ENCODE results near the gene ADAMTS12. TPM values are rescaled to one million over a fixed set of nuclear protein-coding genes. Genes with fewer than 3 reads are reported as not detected.

ADAMTS12 gene
- total RNA-seq, 1 experiment from 2014 or later = 6.2 TPM

- no peak overlapping the region for H2BK5ac ChIP-seq (ENCODE audit: insufficient read length, low read length)
- H3K56ac ChIP-seq (ENCODE audit: insufficient read length, low read depth, low read length) = no peak overlapping the region
- no peak overlapping the region for H3K4ac ChIP-seq (ENCODE audit: low read depth, low read length)
- no CpG with 5 or more reads among the region's 6 CpGs for WGBS (ENCODE audit: extremely low coverage, insufficient read length, low lambda C conversion rate)
- H2BK12ac ChIP-seq (ENCODE audit: insufficient read length, low read depth, low read length) = no peak overlapping the region
- H2AFZ ChIP-seq (ENCODE audit: low read length) = no peak overlapping the region
- no peaks in the 10 kb centered on the region for H3K9me3 Mint-ChIP-seq
- no peak overlapping the region for H3K18ac ChIP-seq (ENCODE audit: insufficient read length, low read depth, low read length)
- H3K27me3 Mint-ChIP-seq (ENCODE audit: low read depth) = no peaks in the 10 kb centered on the region
- H3K9me3 ChIP-seq (ENCODE audit: control insufficient read depth, low read depth, low read length) = no peaks in the 10 kb centered on the region
- no peak overlapping the region for H4K91ac ChIP-seq (ENCODE audit: insufficient read length, low read depth, low read length)
- H3K23me2 ChIP-seq (ENCODE audit: insufficient read length, low read depth, low read length, poor library complexity, severe bottlenecking) = no peaks in the 10 kb centered on the region
- H3K4me2 ChIP-seq (ENCODE audit: insufficient read depth, insufficient read length, low read length) = no peak overlapping the region
- no peaks in the 10 kb centered on the region for H3K27me3 ChIP-seq (ENCODE audit: insufficient read depth, low read length)
- H3K4me1 Mint-ChIP-seq = peaks cover 44 to 45% of the 10 kb centered on the region in 2 experiments
- H3K4me1 ChIP-seq (ENCODE audit: insufficient read depth, low read length) = peaks cover 7% of the 10 kb centered on the region; the same call in 1 of the 2 replicates
- no peaks in the 10 kb centered on the region; a peak in 1 of 7 replicates for H3K36me3 Mint-ChIP-seq (ENCODE audit: insufficient read depth in 1 of 3, low read depth in 3 of 3)
- H3K27ac Mint-ChIP-seq = no peak overlapping the region
- no peak overlapping the region for H4K5ac ChIP-seq (ENCODE audit: insufficient read length, low read depth, low read length)
- no peak overlapping the region for H2BK20ac ChIP-seq (ENCODE audit: low read depth, low read length, poor library complexity, severe bottlenecking)
- peak overlapping the region; percentile 42; the same call in 1 of the 2 replicates for H3K14ac ChIP-seq (ENCODE audit: insufficient read depth, low read length)
- DNase-seq = no peak
- H2BK15ac ChIP-seq (ENCODE audit: low read depth, low read length) = no peak overlapping the region
- H4K20me1 ChIP-seq (ENCODE audit: control insufficient read depth, insufficient read depth, insufficient read length) = no peaks in the 10 kb centered on the region
- no peaks in the 10 kb centered on the region for H3K79me1 ChIP-seq (ENCODE audit: insufficient read depth, low read depth, low read length, poor library complexity, severe bottlenecking)
- no peak overlapping the region for H2AK5ac ChIP-seq (ENCODE audit: insufficient read length, low read length)
- no peak overlapping the region for H3T11ph ChIP-seq (ENCODE audit: low read length)
- no peak overlapping the region for H3K23ac ChIP-seq (ENCODE audit: insufficient read length, low read depth, low read length)
- no peak overlapping the region for H3K9ac ChIP-seq (ENCODE audit: extremely low read depth, insufficient read length, low read length)
- no peak overlapping the region for H2BK120ac ChIP-seq (ENCODE audit: low read depth, low read length, poor library complexity, severe bottlenecking)
- H3K4me3 Mint-ChIP-seq = no peak overlapping the region
- no peak overlapping the region for H4K8ac ChIP-seq (replicated peaks; ENCODE audit: insufficient read length, low read depth, low read length)
- no peaks in the 10 kb centered on the region for H3K79me2 ChIP-seq (ENCODE audit: insufficient read depth, low read length)
- no peak overlapping the region for H3K27ac ChIP-seq (ENCODE audit: insufficient read length, low read depth, low read length)
- TF ChIP-seq CTCF (conservative IDR thresholded peaks at IDR 0.05) = no peak
Observed at GRCh38 chr5:33929925-33930690, 38.3 kb upstream of the ADAMTS12 start.

Measured in H9 (cell line).